Muscle of leg (tissue), 11 donors: ENCODE measurements around the gene DCC. TPM values are rescaled to one million over a fixed set of nuclear protein-coding genes. Genes with fewer than 3 reads are reported as not detected.

Experiments
- DNase-seq: peaks from one replicate; pipeline ENCODE4 v3.0.0; 2013
- H3K27ac ChIP-seq: one replicate; pipeline ENCODE4 v1.5.1; 2013; ENCODE audit warnings: mild to moderate bottlenecking, low read length, control low read depth
- H3K27me3 ChIP-seq: one replicate; pipeline ENCODE4 v1.6.1; 2013; ENCODE audit warnings: low read length; ENCODE audit not compliant: control insufficient read depth, insufficient read depth
- H3K36me3 ChIP-seq: one replicate; pipeline ENCODE4 v1.6.1; 2013; ENCODE audit warnings: low read length; ENCODE audit not compliant: control insufficient read depth, insufficient read depth
- H3K4me1 ChIP-seq: one replicate; pipeline ENCODE4 v1.6.1; 2013; ENCODE audit warnings: low read length; ENCODE audit not compliant: control insufficient read depth, insufficient read depth
- H3K4me3 ChIP-seq: one replicate; pipeline ENCODE4 v1.5.1; 2013; ENCODE audit warnings: low read length, control low read depth
- H3K9me3 ChIP-seq: replicated peaks from 2 replicates; pipeline ENCODE4 v1.6.1; 2013; ENCODE audit warnings: low read depth, low read length; ENCODE audit not compliant: control insufficient read depth
- WGBS: methylation state at CpG from one replicate; pipeline ENCODE4 v1.1.5; 2013; ENCODE audit warnings: missing lambda C conversion rate; ENCODE audit not compliant: insufficient coverage; 5-methylcytosine and 5-hydroxymethylcytosine counted together
- polyA plus RNA-seq, 8 donors: library from polyadenylated mRNA; unstranded; fragments of 120-200 nt; gene quantifications; one replicate each; pipeline versions ENCODE4 v1.2.1 to v1.2.3, GENCODE V29; 2013; ENCODE audit warnings: inconsistent platforms in 1 of 8, low replicate concordance in 1 of 8; ENCODE audit not compliant: insufficient read length in 8 of 8, insufficient read depth in 1 of 8
- total RNA-seq: library from RNA; stranded (reverse); fragments of 120-200 nt; gene quantifications from one replicate; pipeline ENCODE4 v1.2.4, GENCODE V29; 2013

The DCC gene
- total and polyA plus RNA-seq, 9 donors, result 0.06 to 0.46 (median 0.13) TPM

DNA sequence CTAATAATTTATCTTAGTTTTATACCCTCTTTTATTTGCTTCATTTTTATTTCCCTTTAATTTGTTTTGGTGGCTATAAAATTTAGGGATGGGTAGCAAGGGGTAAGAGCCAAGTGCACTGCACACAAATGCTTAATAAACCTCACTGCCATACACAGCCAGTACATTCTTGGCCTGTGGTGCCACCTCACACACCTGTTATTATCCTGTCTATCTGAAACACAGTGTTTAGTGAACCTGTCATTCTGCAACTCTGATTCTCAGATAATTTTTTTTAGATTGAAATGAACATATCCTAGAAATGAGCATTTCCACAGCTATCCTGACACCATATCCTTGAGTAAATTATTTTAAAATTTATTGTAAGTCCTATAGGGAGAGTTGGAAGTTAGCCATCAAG, 807.5 kb downstream of the DCC start:
- DNase-seq, result no peak
- no peaks in the 10 kb centered on the region for H3K9me3 ChIP-seq
- no peaks in the 10 kb centered on the region for H3K4me1 ChIP-seq
- no peak overlapping the region for H3K27ac ChIP-seq
- no peak overlapping the region for H3K4me3 ChIP-seq
- H3K36me3 ChIP-seq, result no peaks in the 10 kb centered on the region
- H3K27me3 ChIP-seq, result no peaks in the 10 kb centered on the region

DNA sequence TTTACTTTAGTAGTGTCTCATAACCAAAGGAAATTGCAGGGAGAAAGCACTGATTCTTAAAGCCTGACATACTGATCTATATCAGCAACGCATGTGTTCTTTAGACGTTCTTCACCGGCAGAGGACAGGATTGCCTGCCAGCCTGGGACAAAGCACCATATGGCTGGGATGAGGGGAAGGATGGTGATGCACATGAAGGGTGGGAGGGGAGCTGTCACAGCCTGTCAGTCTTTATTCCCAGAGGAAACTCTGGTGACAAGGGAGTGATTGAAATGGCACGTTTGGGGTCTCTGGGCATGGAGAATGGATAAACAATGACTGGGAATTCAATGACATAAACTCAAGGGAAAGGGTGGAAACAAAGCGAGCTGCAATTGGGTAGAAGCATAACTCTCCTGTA, 808.1 kb downstream of the DCC start:
- Histone ChIP-seq H3K27me3 (no peaks in the 10 kb centered on the region), H3K9me3 (no peaks in the 10 kb centered on the region), H3K36me3 (no peaks in the 10 kb centered on the region), H3K4me3 (no peak overlapping the region), H3K4me1 (no peaks in the 10 kb centered on the region), H3K27ac (no peak overlapping the region)
- WGBS, result 67% methylated on average over 5 of the region's 5 CpGs
- DNase-seq, result no peak

DNA sequence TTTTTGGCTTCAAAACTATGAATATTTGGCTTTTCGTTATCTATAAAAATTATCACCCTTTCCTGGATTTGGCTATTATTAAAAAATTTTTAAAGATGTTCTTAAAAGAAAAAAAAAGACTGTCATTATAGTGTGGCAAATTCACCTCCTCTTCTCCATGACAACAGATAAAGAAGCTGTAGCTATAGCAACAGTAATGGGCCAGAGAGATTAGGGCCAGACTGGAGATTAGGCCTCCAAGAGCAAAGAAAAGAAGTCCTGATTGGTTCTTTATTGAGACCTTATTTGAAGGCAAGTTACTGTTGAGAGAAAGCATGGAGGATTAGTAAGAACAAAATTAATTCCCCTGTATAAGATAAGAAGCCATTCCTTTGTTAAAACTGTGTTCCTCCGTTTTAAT, 812.5 kb downstream of the DCC start:
- no peak overlapping the region for H3K27ac ChIP-seq
- H3K4me3 ChIP-seq, result no peak overlapping the region
- no peaks in the 10 kb centered on the region for H3K4me1 ChIP-seq
- no peak for DNase-seq
- H3K36me3 ChIP-seq, result no peaks in the 10 kb centered on the region
- no peaks in the 10 kb centered on the region for H3K27me3 ChIP-seq
- peaks cover 2% of the 10 kb centered on the region for H3K9me3 ChIP-seq
- WGBS, result no CpG with 5 or more reads among the region's 2 CpGs

- no peak for DNase-seq
- H3K9me3 ChIP-seq, result peaks cover 2% of the 10 kb centered on the region
- H3K27me3 ChIP-seq, result no peaks in the 10 kb centered on the region
- H3K4me3 ChIP-seq, result no peak overlapping the region
- H3K36me3 ChIP-seq, result no peaks in the 10 kb centered on the region
- H3K4me1 ChIP-seq, result no peaks in the 10 kb centered on the region
- whole genome bisulfite sequencing, result no CpG with 5 or more reads among the region's 4 CpGs
- no peak overlapping the region for H3K27ac ChIP-seq
Measured at GRCh38 chr18:53153281-53153680, 813.3 kb downstream of the DCC start.

- Histone ChIP-seq H3K27me3 (no peaks in the 10 kb centered on the region), H3K4me1 (no peaks in the 10 kb centered on the region), H3K9me3 (peaks cover 2% of the 10 kb centered on the region), H3K27ac (no peak overlapping the region), H3K4me3 (no peak overlapping the region), H3K36me3 (no peaks in the 10 kb centered on the region)
- no peak for DNase-seq
- 78% methylated on average over 4 of the region's 5 CpGs for WGBS
Measured at GRCh38 chr18:53153800-53154199, 813.8 kb downstream of the DCC start.

DNA sequence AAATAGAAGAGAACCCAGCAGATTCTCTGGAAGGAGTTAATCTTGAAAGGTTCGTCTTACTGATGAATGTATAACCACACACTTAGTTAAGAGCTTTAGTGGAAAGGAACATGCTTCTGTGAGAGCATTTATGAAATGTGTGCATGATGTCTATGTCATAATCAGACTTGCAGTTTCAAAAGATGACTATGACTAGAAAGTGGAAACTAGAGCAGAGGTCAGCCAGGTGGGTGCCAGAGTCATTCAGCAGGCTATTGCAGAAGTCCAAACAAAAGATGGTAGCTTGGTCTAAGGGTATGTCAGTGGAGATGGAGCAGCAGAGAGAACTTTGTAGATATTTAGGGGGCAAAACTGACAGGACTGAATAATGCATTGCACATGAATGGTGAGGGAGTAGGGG, 825.8 kb downstream of the DCC start:
- no CpG with 5 or more reads among the region's 1 CpG for WGBS
- Histone ChIP-seq H3K27ac (no peak overlapping the region), H3K36me3 (no peaks in the 10 kb centered on the region), H3K4me3 (no peak overlapping the region), H3K27me3 (no peaks in the 10 kb centered on the region), H3K9me3 (peaks cover 3% of the 10 kb centered on the region), H3K4me1 (no peaks in the 10 kb centered on the region)
- no peak for DNase-seq

DNA sequence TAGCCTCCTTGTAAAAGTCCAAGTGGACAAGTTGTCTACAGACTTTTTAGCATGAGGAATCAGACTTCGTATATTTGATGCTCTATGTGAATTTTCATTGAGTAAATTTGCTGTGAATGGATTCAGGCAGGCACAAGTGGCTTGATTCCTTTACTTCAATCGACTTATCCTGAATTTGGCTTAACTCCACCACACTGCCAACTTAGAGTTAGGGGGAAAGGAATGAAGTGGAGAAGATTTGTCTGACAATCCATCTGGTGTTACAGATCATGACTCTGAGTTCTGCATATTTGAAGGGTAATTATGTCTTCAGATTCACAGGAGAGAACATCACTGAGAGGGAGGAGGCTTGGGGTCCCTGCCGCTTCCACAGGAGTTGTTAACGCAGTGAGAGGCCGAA, 829.3 kb downstream of the DCC start:
- DNase-seq, result no peak
- Histone ChIP-seq H3K4me1 (no peaks in the 10 kb centered on the region), H3K27me3 (no peaks in the 10 kb centered on the region), H3K27ac (no peak overlapping the region), H3K9me3 (peaks cover 3% of the 10 kb centered on the region), H3K36me3 (no peaks in the 10 kb centered on the region), H3K4me3 (no peak overlapping the region)
- no CpG with 5 or more reads among the region's 5 CpGs for WGBS

DNA sequence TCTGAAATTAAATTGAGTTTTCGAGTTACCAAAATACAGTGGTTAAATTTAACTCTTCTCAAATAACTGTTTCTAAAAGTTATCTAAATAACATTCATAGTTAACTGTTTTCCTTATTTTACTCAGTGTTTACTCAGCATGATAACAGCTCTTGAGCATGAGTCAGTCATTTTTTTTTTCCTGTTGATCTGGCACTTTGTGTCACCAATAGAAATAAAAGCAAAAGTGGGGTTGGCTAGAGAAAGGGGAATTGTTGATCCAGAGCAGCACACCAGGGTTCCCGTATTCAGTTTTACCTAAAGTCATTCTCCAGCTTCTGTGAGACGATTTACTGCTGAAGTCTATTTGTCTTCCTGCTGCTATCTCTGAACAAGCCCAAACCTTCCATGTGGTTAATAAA, 851.6 kb downstream of the DCC start:
- Histone ChIP-seq H3K36me3 (no peaks in the 10 kb centered on the region), H3K4me1 (no peaks in the 10 kb centered on the region), H3K27me3 (no peaks in the 10 kb centered on the region), H3K4me3 (no peak overlapping the region), H3K27ac (no peak overlapping the region), H3K9me3 (no peaks in the 10 kb centered on the region)
- DNase-seq, result no peak
- WGBS, result no CpG with 5 or more reads among the region's 3 CpGs

DNA sequence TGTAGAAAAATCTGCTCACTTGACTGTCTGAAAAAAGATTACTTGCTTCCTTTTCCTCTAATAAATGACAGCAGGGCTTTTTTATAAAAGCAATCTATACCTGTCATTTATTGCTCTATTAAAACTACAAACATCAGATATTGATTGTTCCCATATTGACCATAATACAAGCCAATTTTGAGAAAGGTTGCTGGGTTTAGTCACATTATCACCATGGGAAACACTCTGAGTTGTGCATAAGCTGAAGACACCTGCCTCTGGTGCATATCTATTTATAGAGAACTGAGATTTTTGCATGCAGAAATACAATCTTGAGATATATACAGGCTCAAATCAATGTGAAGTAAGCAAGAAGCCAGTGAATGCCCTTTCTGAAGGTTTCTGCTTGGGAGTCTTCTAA, 853.9 kb downstream of the DCC start:
- Histone ChIP-seq H3K9me3 (no peaks in the 10 kb centered on the region), H3K4me1 (no peaks in the 10 kb centered on the region), H3K27ac (no peak overlapping the region), H3K27me3 (no peaks in the 10 kb centered on the region), H3K4me3 (no peak overlapping the region), H3K36me3 (no peaks in the 10 kb centered on the region)
- DNase-seq, result no peak

- H3K9me3 ChIP-seq, result no peaks in the 10 kb centered on the region
- H3K36me3 ChIP-seq, result no peaks in the 10 kb centered on the region
- no peaks in the 10 kb centered on the region for H3K27me3 ChIP-seq
- no peak for DNase-seq
- H3K4me3 ChIP-seq, result no peak overlapping the region
- no peak overlapping the region for H3K27ac ChIP-seq
- H3K4me1 ChIP-seq, result no peaks in the 10 kb centered on the region
Measured at GRCh38 chr18:53219853-53220252, 879.9 kb downstream of the DCC start.

DNA sequence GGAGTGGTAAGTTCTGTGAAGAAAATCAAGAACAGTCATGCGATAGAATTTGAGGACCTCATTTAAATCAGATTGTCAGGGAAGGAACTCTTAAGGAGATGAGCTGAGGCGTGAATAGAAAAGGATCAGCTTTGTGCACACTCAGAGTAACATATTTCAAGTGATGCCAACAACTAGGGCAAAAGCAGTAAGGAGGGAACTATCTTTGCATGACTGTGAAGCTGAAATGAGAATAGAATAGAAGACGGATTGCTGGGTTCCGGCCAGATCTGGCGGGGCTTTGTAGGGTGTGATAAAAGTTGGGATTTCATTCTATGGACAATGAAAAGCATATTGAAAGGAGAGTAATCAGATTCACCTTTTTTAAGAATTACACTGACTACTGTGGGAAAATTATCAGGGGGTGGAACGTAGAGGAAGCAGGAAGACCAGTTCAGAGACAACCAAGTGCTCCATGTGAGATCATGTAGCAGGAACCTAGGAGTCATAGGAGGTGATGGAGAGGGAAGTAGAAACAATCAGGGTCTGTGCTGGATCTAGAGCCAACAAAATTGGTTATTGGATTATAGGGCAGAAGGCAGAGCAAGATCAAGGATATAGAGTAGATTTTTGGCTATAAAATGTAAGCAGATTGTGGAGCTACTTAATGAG, 884.3 kb downstream of the DCC start:
- H3K27me3 ChIP-seq, result no peaks in the 10 kb centered on the region
- 89% methylated on average over 2 of the region's 6 CpGs for WGBS
- no peak for DNase-seq
- no peaks in the 10 kb centered on the region for H3K4me1 ChIP-seq
- no peaks in the 10 kb centered on the region for H3K36me3 ChIP-seq
- H3K27ac ChIP-seq, result no peak overlapping the region
- no peak overlapping the region for H3K4me3 ChIP-seq
- no peaks in the 10 kb centered on the region for H3K9me3 ChIP-seq
